ENCODE measurements around the gene ZNF221. TPM values are rescaled to one million over a fixed set of nuclear protein-coding genes. Genes with fewer than 3 reads are reported as not detected.

The ZNF221 gene
- total and polyA plus RNA-seq, 10 of the 15 experiments (the other 5 are each of a cell fraction or from before 2014, with no cell fraction given) = 0.15 to 1.7 (median 0.45) TPM; not detected in 1

DNA sequence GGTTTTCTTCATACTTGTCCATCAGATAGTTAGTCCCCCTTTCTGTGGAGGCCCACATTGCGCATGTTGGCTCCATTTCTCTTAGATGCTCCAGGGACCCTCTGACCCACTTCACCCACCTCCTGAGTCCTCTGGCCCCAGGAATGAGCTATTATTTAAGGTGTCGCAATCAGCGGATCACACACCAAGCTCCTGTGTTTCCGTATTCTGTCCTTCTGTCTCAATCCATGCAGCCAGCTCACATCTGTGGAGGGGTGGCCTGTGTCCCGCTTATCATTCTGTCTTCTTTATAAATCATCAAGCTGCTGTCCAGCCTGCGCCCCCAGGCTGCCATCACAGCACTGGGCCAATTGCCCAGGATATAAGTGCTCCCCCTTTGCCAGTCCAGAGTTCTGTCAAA lies 56.4 kb downstream of the ZNF221 start (continued):
- TF ChIP-seq ELK1 (IDR thresholded peaks at IDR 0.05; ENCODE audit: low read depth, low read length) (no peak), BACH1 (IDR thresholded peaks at IDR 0.05; ENCODE audit: borderline replicate concordance) (no peak), RUNX3 (IDR thresholded peaks at IDR 0.05; ENCODE audit: low read length) (no peak), BRCA1 (IDR thresholded peaks at IDR 0.05; ENCODE audit: low read depth, low read length) (no peak), IKZF1 (conservative IDR thresholded peaks at IDR 0.05) (no peak), ZNF384 (IDR thresholded peaks at IDR 0.05; ENCODE audit: borderline replicate concordance, low read depth, low read length) (no peak), CUX1 (IDR thresholded peaks at IDR 0.05; ENCODE audit: insufficient replicate concordance, low read depth, low read length) (no peak), GABPA (IDR thresholded peaks at IDR 0.05; ENCODE audit: low read depth) (no peak), SRF (IDR thresholded peaks at IDR 0.05; ENCODE audit: low read depth in 2 of 2, low read length in 2 of 2) (no peak), PKNOX1 (IDR thresholded peaks at IDR 0.05) (no peak), KAT2A (conservative IDR thresholded peaks at IDR 0.05; ENCODE audit: control insufficient read depth, low read depth, low read length) (no peak)
- TF ChIP-seq, protein P1, sequence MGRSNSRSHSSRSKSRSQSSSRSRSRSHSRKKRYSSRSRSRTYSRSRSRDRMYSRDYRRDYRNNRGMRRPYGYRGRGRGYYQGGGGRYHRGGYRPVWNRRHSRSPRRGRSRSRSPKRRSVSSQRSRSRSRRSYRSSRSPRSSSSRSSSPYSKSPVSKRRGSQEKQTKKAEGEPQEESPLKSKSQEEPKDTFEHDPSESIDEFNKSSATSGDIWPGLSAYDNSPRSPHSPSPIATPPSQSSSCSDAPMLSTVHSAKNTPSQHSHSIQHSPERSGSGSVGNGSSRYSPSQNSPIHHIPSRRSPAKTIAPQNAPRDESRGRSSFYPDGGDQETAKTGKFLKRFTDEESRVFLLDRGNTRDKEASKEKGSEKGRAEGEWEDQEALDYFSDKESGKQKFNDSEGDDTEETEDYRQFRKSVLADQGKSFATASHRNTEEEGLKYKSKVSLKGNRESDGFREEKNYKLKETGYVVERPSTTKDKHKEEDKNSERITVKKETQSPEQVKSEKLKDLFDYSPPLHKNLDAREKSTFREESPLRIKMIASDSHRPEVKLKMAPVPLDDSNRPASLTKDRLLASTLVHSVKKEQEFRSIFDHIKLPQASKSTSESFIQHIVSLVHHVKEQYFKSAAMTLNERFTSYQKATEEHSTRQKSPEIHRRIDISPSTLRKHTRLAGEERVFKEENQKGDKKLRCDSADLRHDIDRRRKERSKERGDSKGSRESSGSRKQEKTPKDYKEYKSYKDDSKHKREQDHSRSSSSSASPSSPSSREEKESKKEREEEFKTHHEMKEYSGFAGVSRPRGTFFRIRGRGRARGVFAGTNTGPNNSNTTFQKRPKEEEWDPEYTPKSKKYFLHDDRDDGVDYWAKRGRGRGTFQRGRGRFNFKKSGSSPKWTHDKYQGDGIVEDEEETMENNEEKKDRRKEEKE (IDR thresholded peaks at IDR 0.05) = no peak
- TF ChIP-seq, protein P2, sequence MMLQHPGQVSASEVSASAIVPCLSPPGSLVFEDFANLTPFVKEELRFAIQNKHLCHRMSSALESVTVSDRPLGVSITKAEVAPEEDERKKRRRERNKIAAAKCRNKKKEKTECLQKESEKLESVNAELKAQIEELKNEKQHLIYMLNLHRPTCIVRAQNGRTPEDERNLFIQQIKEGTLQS (IDR thresholded peaks at IDR 0.05; ENCODE audit: borderline replicate concordance, extremely low read depth, low read depth, low read length) = no peak

Data from GM12878 (cell line).